HepG2 (cell line): Measurements from ENCODE around the gene DPH1. TPM values are rescaled to one million over a fixed set of nuclear protein-coding genes. Genes with fewer than 3 reads are reported as not detected.

ENCODE experiments used
- AKAP8 ChIP-seq: sonication (generic); formaldehyde crosslinking; IDR thresholded peaks from 2 replicates; pipeline ENCODE4 v1.5.1; 2020; ENCODE audit warnings: mild to moderate bottlenecking, missing genetic modification reagents
- GRHL1 ChIP-seq: sonication (generic); formaldehyde crosslinking; conservative IDR thresholded peaks from 2 replicates; pipeline ENCODE4 v1.8.0; 2022; ENCODE audit warnings: missing genetic modification reagents
- HOMEZ ChIP-seq: IDR thresholded peaks from 2 replicates; pipeline ENCODE4 v1.6.1; 2016; ENCODE audit warnings: low read depth
- KAT8 ChIP-seq: IDR thresholded peaks from 2 replicates; pipeline ENCODE4 v1.6.1; 2016; ENCODE audit warnings: missing genetic modification reagents, missing compliant biosample characterization
- KDM2A ChIP-seq: sonication (generic); formaldehyde crosslinking; IDR thresholded peaks from 2 replicates; pipeline ENCODE4 v1.4.0; 2020; ENCODE audit warnings: low read depth, missing genetic modification reagents, borderline replicate concordance
- KLF12 ChIP-seq: sonication (generic); formaldehyde crosslinking; IDR thresholded peaks from 2 replicates; pipeline ENCODE4 v1.4.0; 2020; ENCODE audit warnings: missing genetic modification reagents, borderline replicate concordance
- LBX2 ChIP-seq: sonication (generic); formaldehyde crosslinking; IDR thresholded peaks from 2 replicates; pipeline ENCODE4 v1.5.0; 2020; ENCODE audit warnings: missing genetic modification reagents, mild to moderate bottlenecking, borderline replicate concordance
- NFYB ChIP-seq: sonication (generic); formaldehyde crosslinking; IDR thresholded peaks from 2 replicates; pipeline ENCODE4 v1.4.0; 2020; ENCODE audit warnings: missing genetic modification reagents
- POGK ChIP-seq: sonication (generic); formaldehyde crosslinking; conservative IDR thresholded peaks from 2 replicates; pipeline ENCODE4 v1.8.0; 2022; ENCODE audit warnings: mild to moderate bottlenecking, moderate library complexity, missing genetic modification reagents
- SMAD1 ChIP-seq: sonication (generic); formaldehyde crosslinking; IDR thresholded peaks from 2 replicates; pipeline ENCODE4 v1.4.0; 2020; ENCODE audit warnings: missing genetic modification reagents, low read depth, mild to moderate bottlenecking, borderline replicate concordance
- TEAD2 ChIP-seq: sonication (generic); formaldehyde crosslinking; IDR thresholded peaks from 2 replicates; pipeline ENCODE4 v1.9.0; 2021; ENCODE audit warnings: missing genetic modification reagents
- WIZ ChIP-seq: sonication (generic); formaldehyde crosslinking; IDR thresholded peaks from 2 replicates; pipeline ENCODE4 v1.5.1; 2020; ENCODE audit warnings: mild to moderate bottlenecking, missing genetic modification reagents
- ZBTB46 ChIP-seq: sonication (generic); formaldehyde crosslinking; IDR thresholded peaks from 2 replicates; pipeline ENCODE4 v1.4.0; 2020; ENCODE audit warnings: mild to moderate bottlenecking, missing genetic modification reagents, borderline replicate concordance
- ZGPAT ChIP-seq: IDR thresholded peaks from 2 replicates; pipeline ENCODE4 v1.6.1; 2016; ENCODE audit warnings: mild to moderate bottlenecking
- ZMAT3 ChIP-seq: sonication (generic); formaldehyde crosslinking; conservative IDR thresholded peaks from 2 replicates; pipeline ENCODE4 v1.7.0; 2021; ENCODE audit warnings: missing genetic modification reagents
- ZNF12 ChIP-seq: sonication (generic); formaldehyde crosslinking; IDR thresholded peaks from 2 replicates; pipeline ENCODE4 v1.5.0; 2020; ENCODE audit warnings: missing genetic modification reagents
- ZNF207 ChIP-seq: fragments of 450-650 bp; IDR thresholded peaks from 2 replicates; pipeline ENCODE4 v1.6.1; 2016; ENCODE audit warnings: antibody characterized with exemption, borderline replicate concordance
- ZNF230 ChIP-seq: sonication (generic); formaldehyde crosslinking; IDR thresholded peaks from 2 replicates; pipeline ENCODE4 v1.4.0; 2020; ENCODE audit warnings: mild to moderate bottlenecking, missing genetic modification reagents
- ZNF235 ChIP-seq: sonication (generic); formaldehyde crosslinking; IDR thresholded peaks from 2 replicates; pipeline ENCODE4 v1.8.1; 2023; ENCODE audit warnings: mild to moderate bottlenecking, missing genetic modification reagents, borderline replicate concordance
- ZNF776 ChIP-seq: sonication (generic); formaldehyde crosslinking; IDR thresholded peaks from 2 replicates; pipeline ENCODE4 v1.4.0; 2020; ENCODE audit warnings: mild to moderate bottlenecking, missing genetic modification reagents
- polyA plus RNA-seq, 8 experiments: library from polyadenylated mRNA; depleted of rRNA in 3 of 8; stranded (reverse) in 7 of 8; unstranded in 1 of 8; fragments of >200 nt; fragmentation: Illumina TruSeq in 4 of 8; extraction: Trizol in 4 of 8; gene quantifications; 2 replicates each; pipeline versions ENCODE4 v1.2.1 to v1.2.3, GENCODE V29; 2011 to 2016; ENCODE audit warnings: low read depth in 4 of 8, missing spikeins in 1 of 8, mixed read lengths in 1 of 8; ENCODE audit not compliant: insufficient read depth in 1 of 8
- total RNA-seq, 5 experiments: library from RNA; depleted of rRNA; stranded (reverse); fragments of >200 nt; fragmentation: Illumina TruSeq; extraction: Trizol; gene quantifications; 2 replicates each; pipeline ENCODE4 v1.2.3, GENCODE V29; 2016; ENCODE audit warnings: low read depth in 1 of 5

DPH1 gene
- total and polyA plus RNA-seq, 2 of the 13 experiments (the other 11 are each of a cell fraction or from before 2014, with no cell fraction given) = 25.3 to 42.8 TPM

- TF ChIP-seq NFYB (CRISPR knock-in tag) = no peak
- peak; percentile 62; the same call in 1 of the 2 replicates for TF ChIP-seq ZNF235
- TF ChIP-seq ZNF12 (CRISPR knock-in tag) = no peak
- peak; percentile 97 for TF ChIP-seq KDM2A
- no peak for TF ChIP-seq ZNF207
- 0 out of 2 replicates have a peak, but pooled peaks have one; percentile 65 for TF ChIP-seq POGK (CRISPR knock-in tag)
- TF ChIP-seq TEAD2 (CRISPR knock-in tag) = peak; percentile 29; the same call in 1 of the 2 replicates
- no peak; the same call in 1 of the 2 replicates for TF ChIP-seq SMAD1 (CRISPR knock-in tag)
- peak; percentile 73; the same call in 1 of the 2 replicates for TF ChIP-seq KLF12 (CRISPR knock-in tag)
- TF ChIP-seq ZBTB46 (CRISPR knock-in tag) = no peak
- 0 out of 2 replicates have a peak, but pooled peaks have one; percentile 12 for TF ChIP-seq HOMEZ (CRISPR knock-in tag)
- no peak for TF ChIP-seq ZMAT3
- TF ChIP-seq GRHL1 (CRISPR knock-in tag) = no peak
- peak; percentile 88; the same call in 1 of the 2 replicates for TF ChIP-seq ZGPAT (CRISPR knock-in tag)
- no peak for TF ChIP-seq WIZ
- TF ChIP-seq ZNF776 (CRISPR knock-in tag) = peak; percentile 94; the same call in 1 of the 2 replicates
- TF ChIP-seq AKAP8 = no peak
- TF ChIP-seq ZNF230 (CRISPR knock-in tag) = no peak
- peak; percentile 91 for TF ChIP-seq KAT8 (CRISPR knock-in tag)
- no peak for TF ChIP-seq LBX2 (CRISPR knock-in tag)
These were observed at the start of gene DPH1 (continued) for GRCh38 chr17:2029911-2030778.
